COLO668 (cell line): ENCODE data around the gene FALEC.
"Not testable (repeated sequence)": the region's sequence is repeated elsewhere in the genome, so short reads cannot be mapped to it uniquely, and the experiment has no call there.

Source experiments
- DNase-seq: peaks from one replicate; lab custom pipeline; 2025; ENCODE audit not compliant: unreplicated experiment; lab: John Stamatoyannopoulos, UW

The FALEC gene

GRCh38 chr1:150573648-150574071, 58.1 kb downstream of the FALEC start:
- DNase-seq = not testable (repeated sequence)

- no peak for DNase-seq
Observed at GRCh38 chr1:150574260-150575071, 58.9 kb downstream of the FALEC start.

- no peak for DNase-seq
Observed at GRCh38 chr1:150575072-150575489, 59.5 kb downstream of the FALEC start.

GRCh38 chr1:150575518-150576366, 60.2 kb downstream of the FALEC start:
- DNase-seq = no peak

- no peak for DNase-seq
Observed at GRCh38 chr1:150576367-150576711, 60.8 kb downstream of the FALEC start.

- no peak for DNase-seq
Observed at GRCh38 chr1:150576794-150577556, 61.4 kb downstream of the FALEC start.

DNA sequence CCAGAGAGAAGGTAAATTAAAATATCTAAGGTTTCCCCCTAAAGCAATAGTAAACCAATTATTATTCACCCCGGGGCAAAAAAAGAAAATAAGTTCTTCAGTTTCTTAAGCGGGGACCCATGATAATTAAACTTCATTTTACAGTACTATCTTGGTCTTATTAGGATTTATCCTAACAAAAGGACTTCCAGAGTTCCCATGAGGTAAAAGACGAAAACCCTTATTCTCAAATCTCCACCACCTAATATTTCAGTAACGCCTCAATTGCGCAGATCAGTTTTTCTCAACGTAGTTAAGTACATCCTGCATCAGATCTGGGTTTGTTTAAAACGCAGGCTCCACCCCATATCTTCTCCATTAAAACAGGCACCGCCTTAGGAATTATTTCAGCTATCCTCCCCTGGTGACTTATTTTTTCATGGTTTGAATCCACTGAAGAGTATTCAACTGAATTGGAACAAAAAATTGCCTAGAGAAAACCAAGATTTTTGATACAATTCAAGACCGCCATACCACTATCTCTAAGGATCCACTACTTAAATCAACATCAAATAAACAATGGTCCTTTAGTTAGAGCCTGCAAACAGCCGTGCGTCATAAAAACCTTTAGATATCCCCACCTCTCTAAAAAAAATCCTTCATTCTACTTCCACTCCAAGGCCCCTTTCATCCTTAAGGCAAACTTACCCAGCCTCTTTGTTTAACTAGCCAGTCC, 62.2 kb downstream of the FALEC start:
- no peak for DNase-seq

DNA sequence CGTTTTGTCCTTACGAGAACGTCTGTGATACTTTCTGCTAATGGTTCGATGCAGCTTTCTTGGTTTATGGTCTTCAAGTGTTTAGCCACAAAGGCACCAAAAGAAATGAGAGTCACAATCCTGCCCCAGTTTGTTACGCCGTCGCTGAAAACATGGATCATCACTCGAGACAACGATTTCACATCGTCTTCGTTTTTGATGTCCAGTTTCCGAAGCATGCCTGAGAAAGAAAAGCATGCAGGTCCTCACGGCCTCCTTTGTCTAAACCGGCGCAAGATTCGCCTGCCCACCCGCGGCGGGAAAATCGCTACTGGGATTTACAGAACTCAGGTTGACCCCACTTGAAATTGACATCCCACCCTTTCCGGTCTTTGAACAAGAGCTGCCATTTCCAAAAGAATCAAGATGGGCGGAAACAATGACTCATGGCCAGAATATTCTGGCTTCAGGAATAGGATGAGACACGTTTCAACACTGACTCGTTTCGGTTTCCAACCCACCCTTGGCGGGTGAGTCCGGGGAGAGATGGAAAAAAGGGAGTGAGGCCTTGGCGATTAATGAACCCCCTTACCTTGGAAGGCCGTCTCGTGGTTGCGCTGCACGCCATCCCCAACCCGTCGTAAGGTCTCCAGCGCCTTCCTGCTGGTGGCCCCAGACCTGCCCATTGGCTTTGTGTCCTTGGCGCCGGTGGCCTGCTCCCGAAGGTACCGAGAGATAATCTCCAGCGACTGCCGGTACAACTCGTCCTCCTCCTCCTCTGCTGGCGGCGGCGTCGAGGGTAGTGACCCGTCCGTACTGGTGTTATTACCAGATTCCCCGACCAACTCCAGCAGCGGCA, 62.9 kb downstream of the FALEC start:
- DNase-seq = peak; percentile 76

GRCh38 chr1:150579110-150579944, 63.8 kb downstream of the FALEC start, which contains the start of gene MCL1:
TSS of gene MCL1 (minus strand) at chr1:150579610. CDS start at chr1:150579530, 80 bp downstream.
- DNase-seq = peak; percentile 96

- DNase-seq = no peak
Observed at GRCh38 chr1:150579945-150580642, 64.5 kb downstream of the FALEC start.

DNA sequence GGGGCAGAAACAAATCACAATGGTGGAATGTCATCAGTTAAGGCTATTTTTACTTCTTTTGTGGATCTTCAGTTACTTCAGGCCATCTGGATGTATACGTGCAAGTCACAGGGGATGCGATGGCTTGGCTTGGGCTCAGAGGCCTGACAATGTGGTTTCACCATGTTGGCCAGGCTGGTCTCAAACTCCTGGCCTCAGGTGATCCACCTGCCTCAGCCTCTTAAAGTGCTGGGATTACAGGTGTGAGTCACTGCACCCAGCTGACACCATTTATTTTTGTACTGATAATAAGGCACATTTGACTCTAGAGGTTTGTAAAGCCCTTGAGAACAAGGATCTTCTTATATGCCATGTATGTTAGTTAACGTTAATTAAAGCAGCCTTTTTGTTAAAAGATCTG, 65.4 kb downstream of the FALEC start:
- not testable (repeated sequence) for DNase-seq

- DNase-seq = not testable (repeated sequence)
Observed at GRCh38 chr1:150581437-150581836, 65.9 kb downstream of the FALEC start.

DNA sequence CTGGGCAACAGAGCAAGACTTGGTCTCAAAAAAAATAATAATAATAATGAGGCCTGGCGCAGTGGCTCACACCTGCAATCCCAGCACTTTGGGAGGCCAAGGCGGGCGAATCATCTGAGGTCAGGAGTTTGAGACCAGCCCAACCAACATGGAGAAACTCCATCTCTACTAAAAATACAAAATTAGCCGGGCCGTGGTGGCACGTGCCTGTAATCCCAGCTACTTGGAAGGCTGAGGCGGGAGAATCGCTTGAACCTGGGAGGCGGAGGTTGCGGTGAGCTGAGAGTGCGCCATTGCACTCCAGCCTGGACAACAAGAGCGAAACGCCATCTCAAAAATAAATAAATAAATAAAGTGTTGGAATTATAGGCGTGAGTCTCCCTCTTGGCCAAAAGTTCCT, 66.4 kb downstream of the FALEC start:
- not testable (repeated sequence) for DNase-seq

DNA sequence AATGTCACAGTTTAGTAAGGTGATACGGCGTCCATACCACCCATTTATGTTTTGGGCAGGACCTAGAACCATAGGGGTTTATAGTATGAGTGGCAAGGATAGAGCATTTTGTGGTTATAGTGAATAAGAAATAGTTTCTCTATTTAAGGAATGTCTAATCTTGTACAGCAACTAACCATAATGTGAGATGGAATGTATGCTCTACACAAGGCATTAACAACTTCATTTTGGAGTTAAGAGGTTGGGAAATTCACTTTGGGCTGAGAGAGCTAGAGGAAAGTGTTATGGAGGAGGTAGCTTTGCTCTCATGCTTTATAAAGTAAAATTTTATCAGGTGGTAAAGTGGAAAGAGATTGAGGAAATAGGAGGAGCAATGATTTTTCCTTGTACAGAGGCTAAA, 66.8 kb downstream of the FALEC start:
- DNase-seq = no peak
